ENCODE measurements around the gene KRT6A.

KRT6A gene

DNA sequence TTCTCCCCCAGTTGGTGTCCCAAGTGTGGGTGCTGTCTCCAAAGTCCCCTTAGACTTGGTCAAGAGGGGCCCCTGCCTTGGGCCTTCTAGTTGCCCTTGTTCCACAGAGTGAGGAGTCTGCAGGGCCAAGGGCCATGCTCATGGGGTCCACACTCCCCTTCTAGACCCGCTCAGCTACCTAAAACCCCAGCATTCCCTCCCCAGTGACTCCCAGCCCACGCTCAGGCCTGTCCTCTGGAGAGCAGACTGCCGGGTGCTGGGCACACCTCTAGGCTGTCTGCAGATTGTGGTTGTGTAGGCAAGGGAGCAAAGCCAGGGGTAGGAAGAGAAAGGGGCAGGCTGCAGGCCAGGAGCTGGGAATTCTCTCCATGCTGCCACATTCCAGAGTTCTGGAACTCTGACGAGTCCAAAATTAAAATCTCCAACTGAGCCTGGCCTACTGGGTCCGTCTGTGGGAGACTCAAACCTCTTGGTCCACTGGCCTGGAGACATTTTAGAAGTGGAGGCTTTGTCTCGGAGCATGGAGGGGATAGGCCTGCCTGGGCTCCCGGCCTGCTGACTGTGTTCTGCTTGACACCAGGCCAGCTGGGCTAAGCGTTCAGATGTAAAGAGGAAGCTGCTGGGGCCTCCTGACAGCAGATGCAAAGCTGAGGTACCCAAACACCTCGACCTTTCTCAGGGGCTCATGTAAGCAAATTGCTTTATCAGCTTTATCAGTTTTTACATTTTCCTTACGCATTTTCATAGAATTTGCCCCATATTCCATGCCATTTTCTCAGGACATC, 40.8 kb upstream of the KRT6A start:
- TF ChIP-seq ZC3H10 (CRISPR knock-in tag; IDR thresholded peaks at IDR 0.05) (no peak), GLIS3 (CRISPR knock-in tag; IDR thresholded peaks at IDR 0.05) (no peak), TOX (CRISPR knock-in tag; IDR thresholded peaks at IDR 0.05; ENCODE audit: borderline replicate concordance) (no peak), PPARA (CRISPR knock-in tag; IDR thresholded peaks at IDR 0.05; ENCODE audit: borderline replicate concordance) (no peak), CSDC2 (CRISPR knock-in tag; IDR thresholded peaks at IDR 0.05) (no peak), ZFP3 (CRISPR knock-in tag; IDR thresholded peaks at IDR 0.05) (no peak)
- ATAC-seq, result no peak

DNA sequence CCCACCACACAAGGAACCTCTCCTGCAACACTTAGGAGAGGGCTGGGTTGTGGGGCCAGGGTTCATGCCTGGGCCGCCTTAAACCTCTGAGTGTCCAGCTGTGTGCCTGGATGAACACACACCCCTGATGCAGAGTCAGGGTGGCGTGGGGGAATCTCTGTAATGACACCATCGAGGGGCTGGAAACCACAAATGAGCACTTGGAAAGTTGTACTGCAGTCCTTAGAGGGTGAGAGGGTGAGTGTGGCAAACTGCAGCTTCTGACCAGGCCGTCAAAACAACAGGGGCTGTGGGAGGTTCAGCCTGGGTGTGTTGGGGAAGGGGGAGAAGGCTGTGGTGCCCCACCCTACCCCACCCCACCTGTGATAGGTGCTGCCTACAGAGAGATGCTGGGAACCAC, 39.6 kb upstream of the KRT6A start:
- no peak for ATAC-seq
- no peak for TF ChIP-seq RARB (CRISPR knock-in tag; IDR thresholded peaks at IDR 0.05)
- TF ChIP-seq ZFP30 (CRISPR knock-in tag; IDR thresholded peaks at IDR 0.05), result no peak
- no peak for TF ChIP-seq ZNF8 (CRISPR knock-in tag; IDR thresholded peaks at IDR 0.05)
- TF ChIP-seq GLIS3 (CRISPR knock-in tag; IDR thresholded peaks at IDR 0.05), result no peak
- TF ChIP-seq BACH2 (CRISPR knock-in tag; IDR thresholded peaks at IDR 0.05; ENCODE audit: borderline replicate concordance), result no peak
- TF ChIP-seq CREB5 (CRISPR knock-in tag; IDR thresholded peaks at IDR 0.05; ENCODE audit: low read depth), result no peak
- TF ChIP-seq CSDC2 (CRISPR knock-in tag; IDR thresholded peaks at IDR 0.05), result no peak
- TF ChIP-seq TCF4 (CRISPR knock-in tag; IDR thresholded peaks at IDR 0.05; ENCODE audit: borderline replicate concordance), result no peak
- no peak for TF ChIP-seq SNAI2 (CRISPR knock-in tag; IDR thresholded peaks at IDR 0.05)
- TF ChIP-seq CSRNP3 (CRISPR knock-in tag; IDR thresholded peaks at IDR 0.05), result no peak
- TF ChIP-seq PPARA (CRISPR knock-in tag; IDR thresholded peaks at IDR 0.05; ENCODE audit: borderline replicate concordance), result no peak
- TF ChIP-seq, protein P1, sequence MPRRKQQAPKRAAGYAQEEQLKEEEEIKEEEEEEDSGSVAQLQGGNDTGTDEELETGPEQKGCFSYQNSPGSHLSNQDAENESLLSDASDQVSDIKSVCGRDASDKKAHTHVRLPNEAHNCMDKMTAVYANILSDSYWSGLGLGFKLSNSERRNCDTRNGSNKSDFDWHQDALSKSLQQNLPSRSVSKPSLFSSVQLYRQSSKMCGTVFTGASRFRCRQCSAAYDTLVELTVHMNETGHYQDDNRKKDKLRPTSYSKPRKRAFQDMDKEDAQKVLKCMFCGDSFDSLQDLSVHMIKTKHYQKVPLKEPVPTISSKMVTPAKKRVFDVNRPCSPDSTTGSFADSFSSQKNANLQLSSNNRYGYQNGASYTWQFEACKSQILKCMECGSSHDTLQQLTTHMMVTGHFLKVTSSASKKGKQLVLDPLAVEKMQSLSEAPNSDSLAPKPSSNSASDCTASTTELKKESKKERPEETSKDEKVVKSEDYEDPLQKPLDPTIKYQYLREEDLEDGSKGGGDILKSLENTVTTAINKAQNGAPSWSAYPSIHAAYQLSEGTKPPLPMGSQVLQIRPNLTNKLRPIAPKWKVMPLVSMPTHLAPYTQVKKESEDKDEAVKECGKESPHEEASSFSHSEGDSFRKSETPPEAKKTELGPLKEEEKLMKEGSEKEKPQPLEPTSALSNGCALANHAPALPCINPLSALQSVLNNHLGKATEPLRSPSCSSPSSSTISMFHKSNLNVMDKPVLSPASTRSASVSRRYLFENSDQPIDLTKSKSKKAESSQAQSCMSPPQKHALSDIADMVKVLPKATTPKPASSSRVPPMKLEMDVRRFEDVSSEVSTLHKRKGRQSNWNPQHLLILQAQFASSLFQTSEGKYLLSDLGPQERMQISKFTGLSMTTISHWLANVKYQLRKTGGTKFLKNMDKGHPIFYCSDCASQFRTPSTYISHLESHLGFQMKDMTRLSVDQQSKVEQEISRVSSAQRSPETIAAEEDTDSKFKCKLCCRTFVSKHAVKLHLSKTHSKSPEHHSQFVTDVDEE (CRISPR knock-in tag; IDR thresholded peaks at IDR 0.05), result no peak

DNA sequence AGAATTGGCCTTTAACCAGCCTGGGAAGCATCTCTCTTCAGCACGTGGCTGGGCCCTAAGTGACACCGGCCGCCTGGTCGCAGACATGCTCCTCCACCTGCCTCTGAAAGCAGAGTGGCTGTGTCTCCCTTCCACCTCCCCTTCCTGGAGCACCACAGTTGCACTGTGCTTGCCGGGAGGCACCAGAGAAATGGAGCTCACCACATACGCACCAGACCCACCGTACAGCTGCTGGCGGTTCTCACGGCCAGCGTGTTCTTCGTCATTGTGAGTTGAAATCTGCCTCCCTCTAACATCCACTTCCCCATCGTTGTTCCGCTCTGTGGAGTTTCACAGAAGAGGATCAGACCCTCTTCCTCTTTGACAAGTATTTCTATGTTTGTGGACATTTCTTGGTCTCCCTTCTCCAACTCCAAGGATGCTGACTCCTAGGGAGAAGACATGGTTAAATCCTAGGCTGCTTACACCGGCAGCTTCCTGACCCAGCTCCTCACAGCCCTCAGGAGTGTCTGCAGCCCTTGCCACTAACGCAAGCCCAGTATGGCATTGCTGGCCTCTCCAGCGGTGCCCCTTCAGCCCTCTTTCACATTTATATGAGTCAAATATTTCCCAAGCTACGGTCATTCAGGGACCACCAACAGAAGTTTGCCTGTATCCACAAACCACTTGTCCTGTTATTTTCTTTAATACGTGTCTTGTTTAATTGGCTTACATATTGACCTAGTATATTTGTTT, 38.7 kb upstream of the KRT6A start:
- ATAC-seq, result no peak
- TF ChIP-seq ZNF8 (CRISPR knock-in tag; IDR thresholded peaks at IDR 0.05) (no peak), ESRRG (CRISPR knock-in tag; IDR thresholded peaks at IDR 0.05) (no peak), ZFP3 (CRISPR knock-in tag; IDR thresholded peaks at IDR 0.05) (no peak), TOX (CRISPR knock-in tag; IDR thresholded peaks at IDR 0.05; ENCODE audit: borderline replicate concordance) (no peak), ARNTL (CRISPR knock-in tag; IDR thresholded peaks at IDR 0.05; ENCODE audit: borderline replicate concordance, low read depth) (no peak), ZNF70 (CRISPR knock-in tag; IDR thresholded peaks at IDR 0.05) (no peak), ZNF565 (CRISPR knock-in tag; conservative IDR thresholded peaks at IDR 0.05; ENCODE audit: low read depth) (no peak), RARB (CRISPR knock-in tag; IDR thresholded peaks at IDR 0.05) (no peak), ZFP30 (CRISPR knock-in tag; IDR thresholded peaks at IDR 0.05) (no peak), POU6F1 (CRISPR knock-in tag; IDR thresholded peaks at IDR 0.05; ENCODE audit: borderline replicate concordance, low read depth) (no peak), PATZ1 (CRISPR knock-in tag; IDR thresholded peaks at IDR 0.05; ENCODE audit: borderline replicate concordance) (no peak), CREB5 (CRISPR knock-in tag; IDR thresholded peaks at IDR 0.05; ENCODE audit: low read depth) (no peak), PPARA (CRISPR knock-in tag; IDR thresholded peaks at IDR 0.05; ENCODE audit: borderline replicate concordance) (no peak), SNAI2 (CRISPR knock-in tag; IDR thresholded peaks at IDR 0.05) (no peak)
- TF ChIP-seq, protein P1 (CRISPR knock-in tag; IDR thresholded peaks at IDR 0.05), result no peak
